HG03442 (cell line): ENCODE results near the gene SNRK.

Source experiments
- ATAC-seq: cut with Tn5 transposase; IDR thresholded peaks from one replicate; pipeline ENCODE4 v1.9.1; 2021; ENCODE audit warnings: mild to moderate bottlenecking, moderate library complexity; ENCODE audit not compliant: unreplicated experiment

Gene SNRK

DNA sequence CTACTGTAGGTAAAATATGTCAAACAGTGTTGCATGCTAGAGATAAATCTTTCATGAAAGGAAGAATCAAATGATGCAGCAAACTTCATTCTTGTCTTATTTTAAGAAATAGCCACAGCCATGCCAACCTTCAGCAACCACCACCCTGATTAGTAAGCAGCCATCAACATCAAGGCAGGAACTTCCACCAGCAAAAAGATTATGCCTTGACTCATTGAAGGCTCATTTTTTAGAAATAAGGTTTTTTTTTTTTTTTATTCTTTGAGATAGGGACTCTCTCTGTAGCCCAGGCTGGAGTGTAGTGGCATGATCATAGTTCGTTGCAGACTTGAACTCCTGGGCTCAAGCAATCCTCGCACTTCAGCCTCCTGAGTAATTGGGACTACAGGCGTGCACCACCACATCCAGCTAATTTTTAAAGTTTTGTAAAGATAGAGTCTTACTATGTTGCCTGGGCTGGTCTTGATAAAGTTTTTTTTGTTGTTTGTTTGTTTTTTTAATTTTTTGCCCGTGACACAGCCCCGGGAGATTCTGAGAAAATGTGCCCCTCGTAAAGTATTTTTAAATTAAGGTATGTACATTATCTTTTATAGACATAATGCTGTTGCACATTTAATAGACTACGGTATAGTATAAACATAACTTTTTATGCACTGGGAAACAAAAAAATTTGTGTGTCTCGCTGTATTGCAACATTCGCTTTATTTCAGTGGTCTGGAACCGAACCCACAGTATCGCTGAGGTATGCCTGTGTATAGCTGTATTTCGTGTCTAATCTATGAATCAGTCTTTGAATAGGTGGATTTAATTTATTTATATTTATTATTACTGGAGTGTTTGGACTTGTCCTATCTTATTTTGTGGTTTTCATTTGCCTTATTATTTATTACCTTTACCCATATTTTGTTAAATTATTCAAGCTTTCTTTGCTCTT lies 23.3 kb downstream of the SNRK start:
- no peak for ATAC-seq

DNA sequence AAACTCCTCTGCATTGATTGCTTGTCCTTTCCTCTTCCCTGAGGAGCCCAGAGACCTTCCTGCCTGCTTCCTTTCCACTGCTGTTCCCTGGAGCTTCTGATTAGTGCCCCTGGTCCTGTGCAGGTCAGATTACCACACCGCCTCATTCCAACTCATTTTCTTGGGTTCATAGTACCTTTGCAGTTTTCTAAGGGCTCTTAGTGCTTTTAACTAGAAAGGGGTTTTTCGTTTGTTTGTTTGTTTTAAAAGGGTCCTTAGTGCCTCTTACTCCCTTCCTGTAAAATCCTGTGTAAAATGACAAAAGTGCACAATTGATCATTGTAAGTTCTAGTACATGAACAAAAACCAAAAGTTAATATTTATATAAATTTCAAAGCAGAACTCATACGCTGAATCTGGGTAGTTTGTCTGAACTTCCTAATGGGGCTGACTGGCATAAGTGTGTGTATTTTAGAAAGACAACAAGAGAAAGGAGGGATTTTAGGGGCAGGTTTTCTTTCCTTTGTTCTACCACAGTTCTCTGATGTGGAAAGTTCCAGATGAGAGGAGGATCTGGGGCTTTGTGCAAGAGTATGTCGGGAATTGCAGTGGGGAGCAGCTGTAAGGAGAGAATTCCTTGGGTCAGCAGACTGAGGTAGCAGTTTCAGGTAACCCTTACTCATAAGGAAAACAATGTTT lies 30.6 kb downstream of the SNRK start:
- no peak for ATAC-seq

DNA sequence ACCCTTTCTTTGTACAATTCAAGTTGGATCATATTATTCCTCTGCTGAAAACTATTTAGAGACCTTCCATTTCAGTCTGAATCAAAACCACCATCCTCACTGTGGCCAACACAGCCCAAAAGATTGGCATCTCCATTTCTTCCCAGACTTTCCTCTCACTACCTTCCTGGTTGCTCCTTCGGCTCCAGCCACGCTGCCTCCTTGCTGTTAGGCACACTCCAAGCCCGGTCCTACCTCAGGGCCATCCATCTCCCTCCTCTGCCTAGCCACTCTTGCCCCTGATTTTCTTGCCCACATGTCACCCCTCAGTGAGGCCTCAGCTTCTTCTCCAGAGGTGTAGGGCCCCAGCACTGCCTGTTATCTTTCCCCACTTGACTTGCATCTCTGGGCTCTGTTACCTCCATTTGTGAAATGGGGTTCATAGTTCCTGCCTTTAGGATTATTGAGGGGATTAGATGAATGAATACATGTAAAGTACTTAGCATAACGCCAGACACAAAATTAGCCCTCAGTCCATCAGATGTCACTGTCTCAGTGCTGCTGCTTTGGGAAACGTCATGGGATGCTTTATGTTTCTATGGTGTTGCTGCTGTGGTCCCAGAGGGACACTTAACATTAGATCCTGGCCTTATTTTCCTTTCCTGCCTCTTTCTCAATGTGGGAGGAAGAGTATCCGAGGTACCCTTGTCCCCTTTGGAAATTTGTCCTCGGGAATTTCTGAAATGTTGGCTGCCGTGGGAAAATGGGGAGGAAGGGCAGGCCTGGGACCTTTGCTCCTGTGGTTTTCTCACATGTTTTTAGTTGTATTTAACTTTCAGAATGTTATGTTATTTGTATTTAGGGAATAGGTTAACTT lies 31.3 kb downstream of the SNRK start:
- ATAC-seq, result no peak

DNA sequence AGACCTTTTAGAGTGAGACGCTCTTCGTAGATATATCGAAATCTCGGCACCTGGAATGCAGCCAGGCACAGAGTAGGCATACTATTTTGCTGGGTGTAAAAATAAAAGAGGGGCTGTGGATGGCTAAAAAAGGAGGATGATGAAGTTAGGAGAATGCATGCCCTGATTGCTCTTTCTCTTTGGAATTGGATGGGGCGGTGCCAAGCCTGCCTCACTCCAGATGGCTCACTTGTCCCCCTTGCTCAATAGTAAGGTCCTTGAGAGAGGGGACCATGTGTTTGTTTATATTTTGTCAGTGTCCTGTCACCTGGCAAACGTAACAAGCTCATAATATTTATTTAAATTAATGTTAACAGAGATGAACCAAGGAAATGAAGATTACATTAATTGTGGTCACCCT lies 33.0 kb downstream of the SNRK start:
- ATAC-seq, result no peak

DNA sequence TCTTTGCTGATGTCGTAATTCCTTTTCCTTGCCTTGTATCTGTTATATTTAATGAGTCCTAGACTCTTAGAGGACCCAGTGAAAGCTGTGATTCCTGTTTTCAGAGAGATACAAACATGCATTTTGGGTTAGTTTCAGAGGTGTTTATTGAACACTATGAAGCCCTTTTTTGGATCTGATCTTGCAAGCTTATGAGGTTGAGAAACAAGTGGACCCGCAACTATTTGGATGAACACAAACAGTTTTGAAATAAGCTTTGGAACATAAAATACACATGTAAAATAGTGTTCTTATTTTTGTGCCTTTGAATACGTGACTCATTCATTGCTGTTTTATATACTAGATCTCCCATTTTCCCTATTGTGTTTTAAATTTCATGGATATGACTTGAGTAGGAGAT lies 33.5 kb downstream of the SNRK start:
- ATAC-seq, result no peak

DNA sequence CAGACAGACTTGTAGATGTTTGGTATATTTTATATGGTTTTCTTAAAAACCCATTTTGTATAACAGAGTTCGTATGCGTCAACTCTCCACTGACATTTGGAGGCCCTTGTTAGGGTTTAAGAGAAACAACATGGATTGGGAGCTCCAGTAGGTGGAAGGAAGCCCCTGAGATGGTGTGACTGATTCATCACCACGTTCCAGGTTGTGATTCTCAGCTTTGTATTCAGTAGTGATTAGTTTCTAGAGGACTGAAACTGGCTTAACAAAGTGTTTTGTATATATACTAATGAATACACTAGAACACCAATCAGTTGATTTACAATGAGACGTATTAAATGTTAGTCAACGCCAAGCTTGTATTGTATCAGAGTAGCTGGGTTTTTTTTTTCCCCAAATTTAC lies 33.9 kb downstream of the SNRK start:
- no peak for ATAC-seq

DNA sequence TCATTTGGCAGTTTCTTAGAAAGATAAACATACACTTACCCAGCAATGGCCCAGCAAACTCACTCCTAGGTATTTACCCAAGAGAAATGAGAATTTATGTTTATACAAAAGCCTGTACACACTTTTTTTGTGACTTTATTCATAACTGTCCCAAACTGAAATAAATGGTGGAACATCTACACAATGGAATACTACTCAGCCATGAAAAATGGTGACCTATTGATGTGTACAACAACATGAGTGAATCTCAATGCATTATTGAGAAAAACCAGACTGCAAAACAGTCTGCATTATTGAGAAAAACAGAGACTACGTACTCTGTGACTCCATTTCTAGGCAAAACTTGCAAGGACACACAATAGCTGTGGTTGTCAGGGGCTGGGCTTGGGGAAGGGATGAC lies 37.2 kb downstream of the SNRK start:
- ATAC-seq, result no peak

DNA sequence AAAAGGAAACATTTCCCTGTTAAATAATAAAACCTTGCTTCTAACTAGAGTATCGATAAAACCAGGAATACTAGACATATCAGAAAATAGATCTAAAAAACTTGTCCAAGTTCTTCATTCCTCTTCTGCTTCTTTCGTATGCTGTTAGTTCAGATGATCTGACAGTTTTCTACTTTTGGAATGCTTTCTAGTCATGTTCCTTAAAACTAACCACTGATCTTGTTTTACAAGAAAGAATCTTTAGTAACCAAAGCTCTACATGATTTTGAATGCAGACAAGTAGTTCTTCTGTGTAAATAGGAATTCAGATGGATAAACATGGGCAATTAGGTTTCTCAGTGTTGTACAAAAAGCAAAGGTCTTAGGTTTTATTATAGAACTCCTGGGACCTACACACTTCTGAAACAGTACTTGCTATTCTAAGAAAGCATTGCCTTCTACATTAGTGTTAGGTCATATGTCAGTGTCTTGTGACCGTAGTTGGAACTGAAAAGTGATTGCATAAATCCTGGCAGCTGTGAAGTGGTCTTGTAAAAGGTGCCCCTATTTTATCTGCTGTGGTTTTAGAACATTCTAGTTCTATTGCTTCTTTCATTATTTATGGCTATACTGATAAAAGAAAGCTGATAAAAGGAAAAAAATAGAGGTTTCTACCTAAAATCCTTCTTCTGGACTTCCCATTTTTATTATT lies 40.7 kb downstream of the SNRK start:
- no peak for ATAC-seq

DNA sequence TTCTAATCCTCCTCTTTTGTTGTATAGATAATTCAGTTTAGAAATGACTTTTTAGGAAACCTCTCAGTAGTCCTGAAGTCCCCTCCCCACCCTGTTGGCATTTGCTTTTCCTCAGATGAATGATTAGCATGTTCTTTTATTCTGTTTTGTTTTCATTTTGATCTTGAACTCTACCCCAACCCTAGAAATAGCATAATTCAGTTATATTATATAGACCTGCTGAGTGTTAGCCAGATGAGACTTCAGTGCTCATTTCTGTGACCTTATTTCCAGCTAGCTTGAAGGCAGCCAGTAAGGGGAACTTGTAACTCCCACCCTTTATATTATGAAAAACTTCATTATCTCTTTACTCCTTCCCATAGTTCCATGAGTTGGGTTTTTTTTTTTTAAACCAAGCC lies 41.2 kb downstream of the SNRK start:
- ATAC-seq, result no peak

DNA sequence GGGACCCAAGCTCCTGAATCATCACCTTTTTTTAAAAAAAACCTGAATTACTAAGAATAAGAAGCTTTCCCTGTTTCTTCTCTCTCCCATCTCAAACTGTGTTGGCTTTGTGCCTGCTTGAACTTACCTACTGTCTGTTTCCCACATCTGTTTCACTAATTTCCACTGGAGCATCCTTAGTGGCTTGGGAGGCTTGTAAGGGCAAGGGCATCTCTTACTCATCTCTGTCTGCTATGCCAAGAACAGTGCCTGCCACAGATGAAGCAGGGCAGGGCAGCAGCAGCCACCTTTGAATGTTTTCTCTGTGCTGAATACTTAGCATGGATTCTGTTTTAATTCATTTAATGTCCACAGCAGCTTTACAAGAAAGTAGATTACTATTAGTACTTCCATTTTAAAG lies 42.3 kb downstream of the SNRK start:
- no peak for ATAC-seq

DNA sequence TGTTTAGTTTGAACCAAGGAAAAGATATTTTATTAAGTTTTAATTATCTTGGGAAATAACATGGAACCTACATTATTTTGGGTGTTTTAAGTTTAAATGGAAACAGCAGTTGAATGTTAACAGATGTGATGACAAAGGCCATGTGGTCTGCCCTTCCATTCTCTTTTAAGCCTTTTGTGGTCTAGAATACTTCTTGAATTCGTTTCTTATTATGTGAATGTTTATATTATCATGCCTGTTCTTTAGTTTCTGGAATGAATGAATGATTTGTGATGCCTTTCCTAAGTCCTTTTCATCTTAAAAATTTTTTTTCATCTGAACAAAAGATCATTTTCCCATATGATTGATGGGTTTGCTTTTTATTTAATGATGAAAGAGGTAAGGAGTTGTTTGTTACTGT lies 44.6 kb downstream of the SNRK start:
- no peak for ATAC-seq

DNA sequence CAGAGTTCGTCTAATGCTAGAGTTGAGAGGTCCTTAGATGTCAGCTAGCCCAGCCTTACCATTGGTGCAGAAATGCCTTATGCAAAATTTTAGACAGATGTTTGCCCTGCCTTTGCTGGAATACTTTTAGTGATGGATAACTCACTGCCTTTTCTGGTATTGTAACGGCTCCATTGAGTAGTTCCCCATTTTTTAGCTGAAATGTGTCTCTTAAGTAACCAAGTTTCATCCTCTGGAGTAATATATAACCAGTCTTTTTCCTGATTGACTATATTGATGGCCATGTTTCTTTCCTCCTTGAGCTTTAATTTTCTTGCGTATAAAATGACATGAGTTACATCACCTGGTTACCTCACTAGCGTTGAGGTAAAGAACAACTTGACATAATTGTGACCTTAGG lies 45.0 kb downstream of the SNRK start:
- ATAC-seq, result no peak

DNA sequence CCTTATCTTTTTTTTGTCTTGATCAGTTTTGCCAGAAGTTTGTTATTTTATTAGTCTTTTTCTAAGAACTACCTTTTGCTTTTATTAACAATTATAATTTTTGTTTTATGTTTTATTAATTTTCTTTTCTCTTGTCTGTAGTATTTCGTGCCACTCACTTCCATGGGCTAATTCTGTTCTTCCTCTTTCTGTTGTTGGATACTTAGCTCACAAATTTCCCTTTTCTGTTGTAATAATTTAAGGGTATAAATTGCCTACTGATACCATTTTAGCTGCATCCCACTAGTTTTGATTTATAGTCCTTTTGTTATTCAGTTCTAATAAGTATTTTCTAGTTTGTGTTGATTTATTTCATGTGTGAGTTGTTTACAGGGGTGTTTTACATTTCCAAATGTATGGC lies 48.6 kb downstream of the SNRK start:
- ATAC-seq, result no peak

DNA sequence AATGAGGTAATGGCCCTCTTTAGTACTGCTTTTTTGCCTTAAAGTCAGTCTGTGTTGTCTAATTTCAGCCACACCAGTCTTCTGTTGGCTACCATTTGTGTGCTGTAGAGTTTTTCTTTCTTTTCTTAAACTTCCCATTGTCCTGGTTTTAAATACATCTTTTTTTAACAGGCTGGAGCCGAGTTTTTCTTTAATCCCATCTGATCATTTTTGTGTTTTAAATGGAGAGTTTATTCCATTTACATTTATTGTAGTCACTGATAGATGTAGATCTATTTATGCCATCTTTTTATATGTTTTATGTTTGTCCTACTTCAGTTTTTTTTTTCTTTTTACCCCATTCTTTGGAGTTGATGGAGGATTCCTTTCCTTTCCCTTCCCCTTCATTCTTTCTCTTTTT lies 49.5 kb downstream of the SNRK start:
- no peak for ATAC-seq

DNA sequence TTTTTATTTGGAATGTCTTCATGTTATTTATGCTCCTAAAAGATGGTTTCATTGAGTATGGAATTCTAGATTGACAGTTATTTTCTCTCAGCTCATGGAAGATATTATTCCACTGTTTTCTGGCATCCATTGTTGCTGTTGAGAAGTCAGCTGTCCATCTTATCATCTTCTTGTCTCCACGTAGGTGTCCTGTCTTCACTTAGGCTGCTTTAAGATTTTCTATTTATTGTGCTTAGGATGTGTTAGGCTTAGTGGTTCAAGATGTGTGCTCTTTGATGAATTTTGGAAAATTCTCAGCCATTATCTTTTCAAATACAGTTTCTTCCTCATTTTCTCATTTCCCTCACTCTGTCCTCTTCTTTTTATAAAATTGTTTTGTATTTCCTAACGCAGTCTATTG lies 52.0 kb downstream of the SNRK start:
- ATAC-seq, result no peak

DNA sequence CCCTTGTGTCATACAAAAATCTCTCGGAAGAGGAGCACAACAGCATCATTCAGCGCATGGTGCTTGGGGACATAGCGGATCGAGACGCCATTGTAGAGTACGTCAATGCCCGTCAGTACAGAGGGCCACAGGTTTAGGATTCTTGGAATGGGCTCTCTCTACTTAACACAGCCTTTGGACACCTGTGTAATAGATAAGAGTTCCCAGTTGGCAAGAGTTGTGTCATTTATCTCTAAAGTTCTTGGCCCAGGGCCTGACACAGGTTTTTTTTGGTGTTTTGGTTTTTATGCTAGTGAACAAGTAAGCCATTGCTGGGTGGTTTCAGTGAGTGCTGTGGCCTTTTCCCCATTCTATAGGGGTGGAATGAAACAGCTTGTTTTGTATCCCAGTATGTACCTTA lies 54.1 kb downstream of the SNRK start:
- ATAC-seq, result no peak

DNA sequence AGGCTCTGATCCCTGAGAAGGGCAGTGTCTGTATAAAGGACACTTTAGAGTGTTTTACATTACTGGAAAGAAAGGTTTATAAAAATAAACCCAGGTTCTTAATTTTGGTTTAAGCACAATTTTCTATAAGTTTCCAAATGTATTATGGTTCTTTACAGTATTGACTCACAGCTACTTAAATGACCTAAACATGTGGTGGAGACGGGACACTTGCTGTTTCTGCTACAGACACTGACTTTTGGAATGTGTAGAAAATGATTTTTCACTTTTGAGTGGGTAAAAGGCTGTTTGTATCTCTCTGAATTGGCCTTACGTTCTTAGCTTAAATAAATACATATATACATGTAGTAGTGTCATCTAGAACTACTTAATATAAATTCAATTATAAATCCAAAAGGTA lies 55.4 kb downstream of the SNRK start:
- no peak for ATAC-seq

DNA sequence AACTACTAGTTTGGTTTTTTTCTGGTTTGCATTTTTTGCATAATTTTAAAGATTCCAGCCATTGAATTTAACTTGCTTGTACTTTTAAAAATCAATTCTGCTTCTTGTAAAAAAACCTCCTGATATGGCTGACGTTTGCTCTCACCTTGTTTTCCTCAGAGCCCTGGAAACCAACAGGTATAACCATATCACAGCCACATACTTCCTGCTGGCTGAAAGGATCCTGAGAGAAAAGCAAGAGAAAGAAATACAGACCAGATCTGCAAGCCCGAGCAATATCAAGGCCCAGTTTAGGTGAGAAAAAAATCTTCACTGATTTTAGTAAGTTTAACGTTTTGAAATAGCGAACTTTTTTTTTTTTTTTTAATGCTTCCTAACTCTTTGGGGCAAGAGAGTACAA lies 56.8 kb downstream of the SNRK start:
- ATAC-seq, result no peak

DNA sequence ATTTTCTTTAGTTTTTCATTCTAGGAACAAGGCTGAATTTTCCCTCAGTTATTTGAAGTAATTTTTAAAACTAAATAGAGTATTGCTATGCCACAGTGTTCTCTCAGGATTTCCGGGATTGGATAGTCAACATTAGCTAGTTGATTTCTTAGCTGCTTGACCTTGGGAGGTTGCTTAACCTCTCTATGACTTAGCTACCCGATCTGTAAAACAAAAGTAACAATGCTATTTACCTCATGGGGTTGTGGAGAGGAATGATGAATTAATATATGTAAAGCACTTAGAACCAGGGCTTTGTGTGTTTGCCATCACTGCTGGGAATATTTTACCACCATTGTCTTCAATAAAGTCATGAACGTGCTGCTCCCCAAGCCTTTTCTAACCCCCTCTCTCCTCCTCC lies 57.5 kb downstream of the SNRK start:
- ATAC-seq, result no peak

DNA sequence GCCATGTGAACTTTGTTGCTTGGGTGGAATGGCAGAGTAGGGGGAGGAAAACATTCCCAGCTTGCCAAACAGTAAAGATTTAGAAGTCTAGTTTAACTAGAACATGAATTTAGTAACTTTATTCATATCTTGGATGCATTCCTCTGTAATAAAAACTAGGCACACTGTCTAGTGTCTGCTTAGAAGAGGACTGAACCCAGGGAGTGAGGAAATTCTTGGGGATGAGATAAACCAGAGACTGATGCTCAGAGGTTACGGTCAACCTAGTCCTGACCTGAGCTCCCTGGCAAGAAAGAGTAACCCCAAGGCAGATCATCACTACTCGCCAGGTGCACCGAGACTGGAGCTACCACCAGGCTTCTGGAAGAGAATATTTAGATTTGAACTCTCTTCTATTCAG lies 58.2 kb downstream of the SNRK start:
- ATAC-seq, result no peak

DNA sequence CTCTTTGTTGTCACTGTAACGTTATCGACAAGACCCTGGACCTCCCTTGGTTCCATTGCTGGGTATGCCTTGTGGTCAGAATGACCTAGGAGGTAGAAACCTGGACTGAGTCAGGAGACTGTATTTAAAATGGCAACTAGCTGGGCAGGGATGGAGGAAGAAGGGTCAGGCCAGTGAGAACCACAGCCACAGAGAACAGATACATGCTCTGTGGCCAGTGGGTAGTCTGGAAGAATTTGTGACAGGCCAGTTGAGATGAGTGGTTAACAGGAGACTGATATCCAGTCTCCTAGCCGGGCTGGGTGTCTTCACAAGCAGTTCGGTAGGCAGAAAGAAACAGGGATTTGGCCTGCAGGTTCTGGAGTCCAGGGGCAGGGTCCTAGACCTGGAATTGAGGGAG lies 58.9 kb downstream of the SNRK start:
- ATAC-seq, result no peak
